ENCODE results near the gene MAGI3. TPM values are rescaled to one million over a fixed set of nuclear protein-coding genes. Genes with fewer than 3 reads are reported as not detected.
"Not testable (repeated sequence)": the region's sequence is repeated elsewhere in the genome, so short reads cannot be mapped to it uniquely, and the experiment has no call there.

The MAGI3 gene
- polyA plus RNA-seq, 1 donor = 27.0 TPM

GRCh38 chr1:113604466-113604865 lies 214.2 kb downstream of the MAGI3 start:
- not testable (repeated sequence) for H3K27me3 ChIP-seq (ENCODE audit: control insufficient read depth, insufficient read depth, low read length); H3K27ac ChIP-seq (ENCODE audit: low read length); H3K9me3 ChIP-seq (ENCODE audit: control insufficient read depth, low read depth, low read length); DNase-seq; H3K4me3 ChIP-seq (ENCODE audit: low read length); H3K36me3 ChIP-seq (ENCODE audit: control insufficient read depth, insufficient read depth, low read length); H3K4me1 ChIP-seq (ENCODE audit: control insufficient read depth, insufficient read depth, low read length)
- WGBS (ENCODE audit: insufficient coverage, low lambda C conversion rate) = 94% methylated on average over 2 of the region's 5 CpGs

GRCh38 chr1:113605146-113605545 lies 214.8 kb downstream of the MAGI3 start:
- Histone ChIP-seq H3K27me3 (ENCODE audit: control insufficient read depth, insufficient read depth, low read length) (no peaks in the 10 kb centered on the region), H3K4me3 (ENCODE audit: low read length) (no peak overlapping the region), H3K27ac (ENCODE audit: low read length) (no peak overlapping the region), H3K4me1 (ENCODE audit: control insufficient read depth, insufficient read depth, low read length) (no peaks in the 10 kb centered on the region), H3K36me3 (ENCODE audit: control insufficient read depth, insufficient read depth, low read length) (no peaks in the 10 kb centered on the region), H3K9me3 (ENCODE audit: control insufficient read depth, low read depth, low read length) (no peaks in the 10 kb centered on the region)
- DNase-seq = no peak

GRCh38 chr1:113608399-113608798 lies 218.1 kb downstream of the MAGI3 start:
- Histone ChIP-seq H3K36me3 (ENCODE audit: control insufficient read depth, insufficient read depth, low read length) (peaks cover 5% of the 10 kb centered on the region), H3K27me3 (ENCODE audit: control insufficient read depth, insufficient read depth, low read length) (no peaks in the 10 kb centered on the region), H3K9me3 (ENCODE audit: control insufficient read depth, low read depth, low read length) (no peaks in the 10 kb centered on the region), H3K4me1 (ENCODE audit: control insufficient read depth, insufficient read depth, low read length) (no peaks in the 10 kb centered on the region), H3K4me3 (ENCODE audit: low read length) (no peak overlapping the region), H3K27ac (ENCODE audit: low read length) (no peak overlapping the region)
- WGBS (ENCODE audit: insufficient coverage, low lambda C conversion rate) = no CpG with 5 or more reads among the region's 3 CpGs
- no peak for DNase-seq

GRCh38 chr1:113610372-113610771 lies 220.1 kb downstream of the MAGI3 start:
- DNase-seq = no peak
- 100% methylated on average over 3 of the region's 5 CpGs for WGBS (ENCODE audit: insufficient coverage, low lambda C conversion rate)

GRCh38 chr1:113615425-113615824 lies 225.1 kb downstream of the MAGI3 start:
- Histone ChIP-seq H3K4me1 (ENCODE audit: control insufficient read depth, insufficient read depth, low read length) (no peaks in the 10 kb centered on the region), H3K27ac (ENCODE audit: low read length) (no peak overlapping the region), H3K27me3 (ENCODE audit: control insufficient read depth, insufficient read depth, low read length) (no peaks in the 10 kb centered on the region), H3K9me3 (ENCODE audit: control insufficient read depth, low read depth, low read length) (no peaks in the 10 kb centered on the region), H3K36me3 (ENCODE audit: control insufficient read depth, insufficient read depth, low read length) (peaks cover 19% of the 10 kb centered on the region), H3K4me3 (ENCODE audit: low read length) (no peak overlapping the region)
- no peak for DNase-seq

More at GRCh38 chr1:113610372-113610771, 220.1 kb downstream of the MAGI3 start:
- H3K36me3 ChIP-seq (ENCODE audit: control insufficient read depth, insufficient read depth, low read length) = peaks cover 11% of the 10 kb centered on the region
- no peaks in the 10 kb centered on the region for H3K27me3 ChIP-seq (ENCODE audit: control insufficient read depth, insufficient read depth, low read length)
- no peak overlapping the region for H3K27ac ChIP-seq (ENCODE audit: low read length)
- no peak overlapping the region for H3K4me3 ChIP-seq (ENCODE audit: low read length)
- no peaks in the 10 kb centered on the region for H3K9me3 ChIP-seq (ENCODE audit: control insufficient read depth, low read depth, low read length)
- H3K4me1 ChIP-seq (ENCODE audit: control insufficient read depth, insufficient read depth, low read length) = no peaks in the 10 kb centered on the region

- no CpG with 5 or more reads among the region's 4 CpGs for WGBS (ENCODE audit: insufficient coverage, low lambda C conversion rate)
- peaks cover 20% of the 10 kb centered on the region for H3K36me3 ChIP-seq (ENCODE audit: control insufficient read depth, insufficient read depth, low read length)
- H3K27me3 ChIP-seq (ENCODE audit: control insufficient read depth, insufficient read depth, low read length) = no peaks in the 10 kb centered on the region
- no peak overlapping the region for H3K27ac ChIP-seq (ENCODE audit: low read length)
- H3K4me1 ChIP-seq (ENCODE audit: control insufficient read depth, insufficient read depth, low read length) = no peaks in the 10 kb centered on the region
- no peaks in the 10 kb centered on the region for H3K9me3 ChIP-seq (ENCODE audit: control insufficient read depth, low read depth, low read length)
- no peak overlapping the region for H3K4me3 ChIP-seq (ENCODE audit: low read length)
- no peak for DNase-seq
Observed at GRCh38 chr1:113616156-113616555, 225.8 kb downstream of the MAGI3 start.

GRCh38 chr1:113617438-113618141 lies 227.3 kb downstream of the MAGI3 start:
- no peak overlapping the region for H3K27ac ChIP-seq (ENCODE audit: low read length)
- H3K4me3 ChIP-seq (ENCODE audit: low read length) = no peak overlapping the region
- H3K9me3 ChIP-seq (ENCODE audit: control insufficient read depth, low read depth, low read length) = no peaks in the 10 kb centered on the region
- no peak for DNase-seq
- 73% methylated on average over 3 of the region's 4 CpGs for WGBS (ENCODE audit: insufficient coverage, low lambda C conversion rate)
- peaks cover 22% of the 10 kb centered on the region for H3K36me3 ChIP-seq (ENCODE audit: control insufficient read depth, insufficient read depth, low read length)
- no peaks in the 10 kb centered on the region for H3K27me3 ChIP-seq (ENCODE audit: control insufficient read depth, insufficient read depth, low read length)
- no peaks in the 10 kb centered on the region for H3K4me1 ChIP-seq (ENCODE audit: control insufficient read depth, insufficient read depth, low read length)

GRCh38 chr1:113628997-113629396 lies 238.7 kb downstream of the MAGI3 start:
- Histone ChIP-seq H3K4me1 (ENCODE audit: control insufficient read depth, insufficient read depth, low read length) (no peaks in the 10 kb centered on the region), H3K9me3 (ENCODE audit: control insufficient read depth, low read depth, low read length) (peaks cover 21% of the 10 kb centered on the region), H3K36me3 (ENCODE audit: control insufficient read depth, insufficient read depth, low read length) (peaks cover 21% of the 10 kb centered on the region), H3K4me3 (ENCODE audit: low read length) (no peak overlapping the region), H3K27ac (ENCODE audit: low read length) (no peak overlapping the region), H3K27me3 (ENCODE audit: control insufficient read depth, insufficient read depth, low read length) (no peaks in the 10 kb centered on the region)
- WGBS (ENCODE audit: insufficient coverage, low lambda C conversion rate) = 100% methylated on average over 1 of the region's 1 CpG
- DNase-seq = no peak

- no CpG with 5 or more reads among the region's 12 CpGs for WGBS (ENCODE audit: insufficient coverage, low lambda C conversion rate)
- no peaks in the 10 kb centered on the region for H3K27me3 ChIP-seq (ENCODE audit: control insufficient read depth, insufficient read depth, low read length)
- H3K4me1 ChIP-seq (ENCODE audit: control insufficient read depth, insufficient read depth, low read length) = no peaks in the 10 kb centered on the region
- H3K36me3 ChIP-seq (ENCODE audit: control insufficient read depth, insufficient read depth, low read length) = peaks cover 21% of the 10 kb centered on the region
- no peak overlapping the region for H3K4me3 ChIP-seq (ENCODE audit: low read length)
- peaks cover 21% of the 10 kb centered on the region for H3K9me3 ChIP-seq (ENCODE audit: control insufficient read depth, low read depth, low read length)
- H3K27ac ChIP-seq (ENCODE audit: low read length) = no peak overlapping the region
- DNase-seq = no peak
Observed at GRCh38 chr1:113630340-113631327, 240.3 kb downstream of the MAGI3 start.

- H3K4me1 ChIP-seq (ENCODE audit: control insufficient read depth, insufficient read depth, low read length) = no peaks in the 10 kb centered on the region
- no CpG with 5 or more reads among the region's 1 CpG for WGBS (ENCODE audit: insufficient coverage, low lambda C conversion rate)
Observed at GRCh38 chr1:113641396-113641795, 251.1 kb downstream of the MAGI3 start.

More at GRCh38 chr1:113641396-113641795, 251.1 kb downstream of the MAGI3 start:
- no peak overlapping the region for H3K4me3 ChIP-seq (ENCODE audit: low read length)
- H3K36me3 ChIP-seq (ENCODE audit: control insufficient read depth, insufficient read depth, low read length) = peaks cover 24% of the 10 kb centered on the region
- no peak overlapping the region for H3K27ac ChIP-seq (ENCODE audit: low read length)
- DNase-seq = no peak
- H3K27me3 ChIP-seq (ENCODE audit: control insufficient read depth, insufficient read depth, low read length) = no peaks in the 10 kb centered on the region
- peaks cover 6% of the 10 kb centered on the region for H3K9me3 ChIP-seq (ENCODE audit: control insufficient read depth, low read depth, low read length)
